IMR-90 (cell line): ENCODE data around the gene PPP2R2D.

Experiments used
- CHD1 ChIP-seq: IDR thresholded peaks from 2 replicates; pipeline ENCODE4 v1.6.1; 2012; ENCODE audit warnings: low read depth, low read length, improper control_type of control experiment
- FOS ChIP-seq: fragments of 150-350 bp; IDR thresholded peaks from 2 replicates; pipeline ENCODE4 v1.6.1; 2016; ENCODE audit warnings: low read depth, low read length
- RAD21 ChIP-seq: IDR thresholded peaks from 2 replicates; pipeline ENCODE4 v1.6.1; 2012; ENCODE audit warnings: low read length, improper control_type of control experiment
- TF ChIP-seq, protein P1 (sequence below): conservative IDR thresholded peaks from 2 replicates; pipeline ENCODE4 v1.5.1; 2012; ENCODE audit warnings: mild to moderate bottlenecking, low read depth, low read length, improper control_type of control experiment

GRCh38 chr10:131933016-131933695, 32.3 kb downstream of the PPP2R2D start:
- TF ChIP-seq, protein P1, sequence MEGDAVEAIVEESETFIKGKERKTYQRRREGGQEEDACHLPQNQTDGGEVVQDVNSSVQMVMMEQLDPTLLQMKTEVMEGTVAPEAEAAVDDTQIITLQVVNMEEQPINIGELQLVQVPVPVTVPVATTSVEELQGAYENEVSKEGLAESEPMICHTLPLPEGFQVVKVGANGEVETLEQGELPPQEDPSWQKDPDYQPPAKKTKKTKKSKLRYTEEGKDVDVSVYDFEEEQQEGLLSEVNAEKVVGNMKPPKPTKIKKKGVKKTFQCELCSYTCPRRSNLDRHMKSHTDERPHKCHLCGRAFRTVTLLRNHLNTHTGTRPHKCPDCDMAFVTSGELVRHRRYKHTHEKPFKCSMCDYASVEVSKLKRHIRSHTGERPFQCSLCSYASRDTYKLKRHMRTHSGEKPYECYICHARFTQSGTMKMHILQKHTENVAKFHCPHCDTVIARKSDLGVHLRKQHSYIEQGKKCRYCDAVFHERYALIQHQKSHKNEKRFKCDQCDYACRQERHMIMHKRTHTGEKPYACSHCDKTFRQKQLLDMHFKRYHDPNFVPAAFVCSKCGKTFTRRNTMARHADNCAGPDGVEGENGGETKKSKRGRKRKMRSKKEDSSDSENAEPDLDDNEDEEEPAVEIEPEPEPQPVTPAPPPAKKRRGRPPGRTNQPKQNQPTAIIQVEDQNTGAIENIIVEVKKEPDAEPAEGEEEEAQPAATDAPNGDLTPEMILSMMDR, result no peak
- no peak for TF ChIP-seq CHD1
- no peak for TF ChIP-seq RAD21
- TF ChIP-seq FOS, result no peak
